Measurements from ENCODE around the gene NDST1. TPM values are rescaled to one million over a fixed set of nuclear protein-coding genes. Genes with fewer than 3 reads are reported as not detected.

The NDST1 gene
- polyA plus RNA-seq, 2 of the 4 experiments (the other 2 are of a cell fraction) = 24.4 to 50.8 TPM

- Histone ChIP-seq H3K4me3 (no peak overlapping the region), H3K9me3 (no peaks in the 10 kb centered on the region), H3K27ac (no peak overlapping the region), H3K4me1 (peaks cover 19% of the 10 kb centered on the region), H3K4me2 (no peak overlapping the region)
- no peak for DNase-seq (ENCODE audit: low read depth in 1 of 2, low spot score in 1 of 2)
- 80% methylated on average over 6 of the region's 6 CpGs for WGBS (ENCODE audit: missing lambda C conversion rate)
- no peak for ATAC-seq
- ChIA-PET CTCF (interaction anchor here (0.9 to 2.0 kb wide), 3 partner anchors 13 to 47 kb away, joined by 3 to 4 read pairs (median 3); no protein-coding TSS in a partner anchor), POLR2A (no interaction called here)
- peak; percentile 7 for FAIRE-seq
- TF ChIP-seq KDM1A (IDR thresholded peaks at IDR 0.05; ENCODE audit: low read depth) (0 out of 2 replicates have a peak, but pooled peaks have one; percentile 12), HDAC2 (IDR thresholded peaks at IDR 0.05) (no peak), CBX8 (IDR thresholded peaks at IDR 0.05) (no peak)
Measured at GRCh38 chr5:150607105-150607504, 99.2 kb downstream of the NDST1 start.

Other genes starting within 250 kb of the NDST1 start
- gene CAMK2A, start 218.4 kb upstream of the NDST1 start, polyA plus RNA-seq (2011; rRNA removed) = 0.09 and 0.19 TPM in 2 replicates
- gene CAMK2A, start 218.4 kb upstream of the NDST1 start, polyA plus RNA-seq (2017; fragmentation: RNase III; extraction: RNeasy Plus Mini Kit Qiagen cat#74134 plus additional on column Dnase treatment) = 0.67 to 1.6 TPM (median 0.93 TPM) in 3 replicates
- gene ARSI, start 205.2 kb upstream of the NDST1 start, polyA plus RNA-seq (2011; rRNA removed) = 2.9 and 3.2 TPM in 2 replicates
- gene ARSI, start 205.2 kb upstream of the NDST1 start, polyA plus RNA-seq (2017; fragmentation: RNase III; extraction: RNeasy Plus Mini Kit Qiagen cat#74134 plus additional on column Dnase treatment) = 17.4 to 24.1 TPM (median 22.0 TPM) in 3 replicates
- gene TCOF1, start 150.4 kb upstream of the NDST1 start, polyA plus RNA-seq (2011; rRNA removed) = 17.5 and 20.9 TPM in 2 replicates
- 44.2 to 50.7 TPM (median 47.1 TPM) in 3 replicates for gene TCOF1, start 150.4 kb upstream of the NDST1 start, polyA plus RNA-seq (2017; fragmentation: RNase III; extraction: RNeasy Plus Mini Kit Qiagen cat#74134 plus additional on column Dnase treatment)
- gene CD74, start 95.2 kb upstream of the NDST1 start, polyA plus RNA-seq (2011; rRNA removed) = not detected in 2 replicates
- gene CD74, start 95.2 kb upstream of the NDST1 start, polyA plus RNA-seq (2017; fragmentation: RNase III; extraction: RNeasy Plus Mini Kit Qiagen cat#74134 plus additional on column Dnase treatment) = not detected in 3 replicates
- 3,799 and 4,312 TPM in 2 replicates for gene RPS14, start 58.4 kb upstream of the NDST1 start, polyA plus RNA-seq (2011; rRNA removed)
- 3,127 to 3,794 TPM (median 3,716 TPM) in 3 replicates for gene RPS14, start 58.4 kb upstream of the NDST1 start, polyA plus RNA-seq (2017; fragmentation: RNase III; extraction: RNeasy Plus Mini Kit Qiagen cat#74134 plus additional on column Dnase treatment)
- gene SYNPO, start 132.5 kb downstream of the NDST1 start, polyA plus RNA-seq (2011; rRNA removed) = 13.7 and 20.7 TPM in 2 replicates
- 33.9 to 43.8 TPM (median 37.1 TPM) in 3 replicates for gene SYNPO, start 132.5 kb downstream of the NDST1 start, polyA plus RNA-seq (2017; fragmentation: RNase III; extraction: RNeasy Plus Mini Kit Qiagen cat#74134 plus additional on column Dnase treatment)
- 0.06 and 0.13 TPM in 2 replicates for gene MYOZ3, start 153.1 kb downstream of the NDST1 start, polyA plus RNA-seq (2011; rRNA removed)
- gene MYOZ3, start 153.1 kb downstream of the NDST1 start, polyA plus RNA-seq (2017; fragmentation: RNase III; extraction: RNeasy Plus Mini Kit Qiagen cat#74134 plus additional on column Dnase treatment) = 0.07 to 0.12 TPM (median 0.09 TPM) in 3 replicates
- 65.3 and 75.7 TPM in 2 replicates for gene RBM22, start 192.9 kb downstream of the NDST1 start, polyA plus RNA-seq (2011; rRNA removed)
- gene RBM22, start 192.9 kb downstream of the NDST1 start, polyA plus RNA-seq (2017; fragmentation: RNase III; extraction: RNeasy Plus Mini Kit Qiagen cat#74134 plus additional on column Dnase treatment) = 37.6 to 42.2 TPM (median 41.2 TPM) in 3 replicates